GM21825 (cell line): Measurements from ENCODE around the gene HTR1B.

ENCODE experiments used
- ATAC-seq: cut with Tn5 transposase; IDR thresholded peaks from one replicate; pipeline ENCODE4 v1.9.1; 2021; ENCODE audit warnings: mild to moderate bottlenecking, moderate library complexity; ENCODE audit not compliant: unreplicated experiment

HTR1B gene, protein sequence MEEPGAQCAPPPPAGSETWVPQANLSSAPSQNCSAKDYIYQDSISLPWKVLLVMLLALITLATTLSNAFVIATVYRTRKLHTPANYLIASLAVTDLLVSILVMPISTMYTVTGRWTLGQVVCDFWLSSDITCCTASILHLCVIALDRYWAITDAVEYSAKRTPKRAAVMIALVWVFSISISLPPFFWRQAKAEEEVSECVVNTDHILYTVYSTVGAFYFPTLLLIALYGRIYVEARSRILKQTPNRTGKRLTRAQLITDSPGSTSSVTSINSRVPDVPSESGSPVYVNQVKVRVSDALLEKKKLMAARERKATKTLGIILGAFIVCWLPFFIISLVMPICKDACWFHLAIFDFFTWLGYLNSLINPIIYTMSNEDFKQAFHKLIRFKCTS

DNA sequence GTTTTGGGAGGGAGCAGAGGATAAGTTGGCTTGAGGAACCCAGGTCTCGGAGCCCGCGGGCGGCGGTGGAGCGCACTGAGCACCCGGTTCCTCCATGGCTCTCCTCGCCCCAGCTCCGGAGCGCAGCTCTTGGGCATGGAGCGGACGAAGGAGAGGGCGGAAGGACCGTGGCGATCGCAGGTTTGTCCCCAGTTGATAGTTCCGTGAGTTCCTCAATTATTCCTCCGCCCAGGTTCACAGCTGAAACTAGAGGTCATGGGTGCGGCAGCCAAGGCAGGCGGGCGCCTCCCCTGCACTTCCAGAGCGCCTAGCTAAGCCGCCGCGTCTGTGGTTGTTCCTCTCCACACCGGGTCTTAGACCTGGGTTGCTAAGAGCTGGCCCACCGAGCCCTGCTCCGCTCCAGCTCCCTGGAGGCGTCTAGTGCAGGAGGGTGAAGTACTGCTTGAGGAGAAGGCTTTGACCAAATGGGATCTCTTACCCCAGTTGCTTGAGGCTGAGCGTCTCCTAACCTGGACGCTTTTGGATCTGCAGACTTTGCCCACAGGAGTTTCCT lies at the start of gene HTR1B:
Gene HTR1B, minus strand, starts transcription at position 184 of the 553 bp plus-strand sequence. Its CDS starts 88 bp downstream, at position 96.
- ATAC-seq: no peak

- no peak for ATAC-seq
Observed at GRCh38 chr6:77512554-77512953, 49.3 kb upstream of the HTR1B start.

DNA sequence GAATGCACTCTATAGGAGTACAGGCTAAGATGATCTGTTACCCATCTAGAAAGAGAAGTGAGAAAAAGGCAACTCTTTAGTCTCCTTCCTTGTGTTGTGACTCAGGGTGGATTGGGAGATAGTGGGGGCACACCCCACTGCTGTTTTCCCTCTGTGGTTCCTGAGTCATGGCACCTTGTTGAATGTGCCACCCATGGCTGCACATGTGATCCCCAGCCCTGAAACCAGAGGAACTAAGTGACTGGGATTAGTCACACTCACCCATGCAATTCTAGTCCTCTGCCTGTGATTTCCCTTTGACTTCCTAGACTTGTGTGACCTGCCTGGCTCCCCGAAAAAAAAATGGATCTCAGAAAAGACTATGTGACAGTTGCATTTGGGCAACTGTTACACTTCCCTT lies 48.6 kb upstream of the HTR1B start:
- no peak for ATAC-seq

DNA sequence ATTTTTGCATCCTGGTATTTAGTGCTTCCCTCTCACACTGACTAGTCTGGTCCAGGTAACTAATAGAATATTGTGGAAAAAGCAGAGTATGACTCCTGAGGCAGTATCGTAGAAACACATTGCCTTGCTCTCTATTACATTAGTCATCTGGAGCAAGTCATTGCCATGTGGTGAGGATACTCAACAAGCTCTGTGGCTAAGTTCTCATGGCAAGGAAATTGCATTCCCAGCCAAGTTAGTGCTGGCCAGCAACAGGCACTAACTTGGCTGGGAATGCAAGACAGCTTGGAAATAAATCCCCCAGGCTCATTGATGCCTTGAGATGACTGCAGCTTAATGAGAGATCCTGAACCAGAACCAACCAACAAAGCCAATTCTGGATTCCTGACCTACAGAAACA lies 39.7 kb upstream of the HTR1B start:
- ATAC-seq: no peak

DNA sequence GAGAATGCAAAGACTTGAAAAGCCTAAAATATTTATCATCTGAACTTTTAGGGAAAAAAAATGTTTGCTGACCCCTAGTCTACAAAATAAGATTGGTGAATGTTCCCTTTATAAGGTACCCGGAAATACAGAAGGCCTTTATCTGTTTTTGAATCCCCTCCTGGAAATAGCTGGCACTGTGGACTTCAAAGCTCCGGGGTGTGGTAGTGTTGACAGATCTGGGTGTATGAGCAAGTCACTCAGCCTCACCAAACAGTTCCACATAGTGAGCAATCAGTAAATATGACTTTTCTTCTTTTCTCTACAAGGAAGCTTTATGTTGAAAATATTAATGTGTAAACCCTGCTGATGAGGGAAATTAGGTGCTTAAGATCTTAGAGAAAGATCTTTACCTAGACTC lies 29.2 kb upstream of the HTR1B start:
- ATAC-seq: no peak

GRCh38 chr6:77487808-77488425 lies 24.6 kb upstream of the HTR1B start:
- no peak for ATAC-seq

GRCh38 chr6:77482981-77483380 lies 19.7 kb upstream of the HTR1B start:
- no peak for ATAC-seq

DNA sequence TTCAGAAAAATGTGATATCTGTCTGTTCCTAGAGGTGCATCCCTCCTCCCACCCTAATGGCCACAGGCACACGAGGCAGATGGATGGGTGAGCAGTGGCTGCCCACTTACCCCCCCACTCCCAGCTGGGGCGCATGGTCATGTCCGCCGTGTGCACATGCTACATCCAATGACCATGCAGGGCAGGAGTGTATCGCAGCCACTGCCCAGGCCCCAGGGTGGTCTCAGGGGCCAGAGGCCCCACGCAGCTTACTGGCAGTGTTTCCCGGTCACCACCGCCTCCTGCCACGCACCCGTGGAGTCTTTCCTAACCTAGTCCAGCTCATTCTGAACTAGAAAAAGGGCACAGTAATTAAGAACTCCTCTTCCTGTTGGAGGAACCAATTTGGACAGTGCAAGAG lies 11.7 kb upstream of the HTR1B start:
- no peak for ATAC-seq

DNA sequence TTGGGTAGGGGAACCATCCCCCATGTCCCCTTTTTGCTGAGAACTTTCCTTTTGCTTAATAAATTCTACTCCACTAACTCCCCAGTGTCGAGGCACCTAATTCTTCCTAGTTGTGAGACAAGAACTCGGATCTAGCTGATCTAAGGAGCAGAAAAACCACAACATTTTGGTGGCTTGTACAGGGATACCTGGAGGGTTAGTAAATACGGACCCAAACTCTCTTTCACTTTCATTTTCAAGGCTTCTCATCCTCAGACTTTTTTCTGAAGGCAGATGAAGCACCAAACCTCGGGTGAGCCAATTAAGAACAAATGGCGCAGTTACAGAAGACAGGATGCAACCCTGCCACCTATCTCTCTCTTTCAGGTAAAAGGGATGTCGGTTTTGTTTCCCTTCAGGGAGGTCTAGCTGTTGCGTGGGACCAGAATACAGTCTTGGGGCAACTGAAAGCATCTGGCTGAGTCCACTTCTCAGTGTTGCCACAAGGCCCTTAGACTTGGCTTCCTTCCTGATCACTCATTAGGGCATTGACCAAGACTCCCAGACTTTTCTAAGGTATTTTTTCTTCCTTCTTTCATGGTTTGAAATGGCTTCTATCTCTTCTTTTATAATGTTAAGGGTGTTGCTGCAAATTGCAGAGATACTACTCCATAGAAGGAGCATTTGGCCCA lies 11.1 kb upstream of the HTR1B start:
- no peak for ATAC-seq

- no peak for ATAC-seq
Observed at GRCh38 chr6:77470983-77471382, 7.7 kb upstream of the HTR1B start.

- no peak for ATAC-seq
Observed at GRCh38 chr6:77468939-77469338, 5.6 kb upstream of the HTR1B start.

DNA sequence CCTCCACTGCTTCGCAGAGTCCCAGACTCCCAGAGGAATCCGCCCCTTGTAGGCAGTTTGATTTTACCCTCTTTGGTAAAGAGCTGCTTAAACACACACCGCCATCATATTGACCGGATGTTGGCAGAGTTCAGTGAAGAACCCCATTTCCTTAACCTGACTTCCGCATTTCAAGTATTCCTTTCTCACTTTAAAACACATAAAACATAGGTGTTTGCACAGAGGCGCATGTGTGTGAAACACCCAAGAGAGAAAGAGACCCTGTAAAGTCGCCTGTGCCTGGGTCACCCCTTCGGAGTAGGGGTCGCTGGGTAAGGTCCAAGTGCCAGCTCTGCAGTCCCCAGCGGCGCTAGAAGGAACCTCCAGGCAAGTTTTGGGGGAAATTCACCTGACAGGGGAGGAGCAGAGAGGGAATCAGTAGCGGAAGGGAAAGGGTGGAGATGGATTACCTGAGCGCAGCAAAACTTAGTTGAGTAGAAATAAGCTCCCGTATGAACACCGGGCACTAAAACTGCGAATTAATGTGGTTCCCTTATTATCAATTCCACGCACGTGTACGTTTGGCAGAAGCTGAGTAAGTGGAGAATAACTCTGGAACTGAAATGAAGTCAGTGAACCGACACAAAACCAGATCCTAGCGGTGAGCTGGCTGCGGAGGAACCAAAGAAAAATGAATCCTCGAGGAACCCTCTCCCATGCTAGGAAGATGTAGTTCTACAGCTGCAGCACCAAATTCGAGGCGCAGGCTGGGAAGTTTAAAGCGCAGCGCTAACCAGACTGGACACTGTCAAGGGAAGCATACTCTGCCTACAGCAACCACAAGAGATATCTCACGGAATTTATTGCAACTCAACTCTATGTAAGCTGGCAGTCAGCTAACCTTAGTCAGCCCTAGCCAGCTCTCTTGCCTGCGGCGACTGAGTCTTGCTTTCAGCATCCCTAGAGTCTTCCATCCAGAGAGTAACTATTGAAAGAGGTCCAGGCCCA lies 3.5 kb upstream of the HTR1B start:
- ATAC-seq: peak; percentile 63

- peak; percentile 87 for ATAC-seq
Observed at GRCh38 chr6:77466055-77466450, 2.8 kb upstream of the HTR1B start.

- ATAC-seq: no peak
Observed at GRCh38 chr6:77464495-77464867, 1.2 kb upstream of the HTR1B start.

DNA sequence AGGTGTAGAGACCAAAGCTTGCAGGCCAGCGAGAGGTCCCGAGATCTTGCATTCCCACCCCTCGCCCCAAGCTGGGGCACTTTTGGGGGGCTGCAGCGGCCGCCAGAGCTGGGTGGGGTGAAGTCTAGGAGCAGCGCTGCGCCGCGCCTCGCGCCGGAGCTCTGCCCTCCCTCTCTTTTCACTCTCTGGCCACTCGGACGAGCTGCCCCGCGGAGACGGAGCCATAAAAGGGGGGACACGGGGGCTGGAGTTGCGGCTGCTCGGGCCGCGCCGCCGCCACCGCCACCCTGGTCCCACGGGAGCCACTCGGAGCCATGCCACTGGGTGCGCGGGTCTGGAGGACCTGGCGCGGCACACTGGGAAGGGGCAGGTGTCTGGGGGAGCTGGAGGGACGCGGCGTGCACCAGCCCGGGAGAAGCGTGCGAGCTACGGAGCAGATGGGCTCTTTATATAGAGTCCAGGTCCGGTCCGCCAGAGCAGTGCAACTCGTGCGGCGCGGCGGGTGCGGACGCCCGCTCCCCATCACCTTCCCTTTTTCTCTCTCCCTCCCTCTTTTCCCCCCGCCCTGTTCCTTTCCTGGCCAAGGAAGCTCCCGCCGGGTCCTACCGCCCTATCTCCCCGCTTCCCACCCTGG lies 687 bp upstream of the HTR1B start:
- ATAC-seq: no peak

DNA sequence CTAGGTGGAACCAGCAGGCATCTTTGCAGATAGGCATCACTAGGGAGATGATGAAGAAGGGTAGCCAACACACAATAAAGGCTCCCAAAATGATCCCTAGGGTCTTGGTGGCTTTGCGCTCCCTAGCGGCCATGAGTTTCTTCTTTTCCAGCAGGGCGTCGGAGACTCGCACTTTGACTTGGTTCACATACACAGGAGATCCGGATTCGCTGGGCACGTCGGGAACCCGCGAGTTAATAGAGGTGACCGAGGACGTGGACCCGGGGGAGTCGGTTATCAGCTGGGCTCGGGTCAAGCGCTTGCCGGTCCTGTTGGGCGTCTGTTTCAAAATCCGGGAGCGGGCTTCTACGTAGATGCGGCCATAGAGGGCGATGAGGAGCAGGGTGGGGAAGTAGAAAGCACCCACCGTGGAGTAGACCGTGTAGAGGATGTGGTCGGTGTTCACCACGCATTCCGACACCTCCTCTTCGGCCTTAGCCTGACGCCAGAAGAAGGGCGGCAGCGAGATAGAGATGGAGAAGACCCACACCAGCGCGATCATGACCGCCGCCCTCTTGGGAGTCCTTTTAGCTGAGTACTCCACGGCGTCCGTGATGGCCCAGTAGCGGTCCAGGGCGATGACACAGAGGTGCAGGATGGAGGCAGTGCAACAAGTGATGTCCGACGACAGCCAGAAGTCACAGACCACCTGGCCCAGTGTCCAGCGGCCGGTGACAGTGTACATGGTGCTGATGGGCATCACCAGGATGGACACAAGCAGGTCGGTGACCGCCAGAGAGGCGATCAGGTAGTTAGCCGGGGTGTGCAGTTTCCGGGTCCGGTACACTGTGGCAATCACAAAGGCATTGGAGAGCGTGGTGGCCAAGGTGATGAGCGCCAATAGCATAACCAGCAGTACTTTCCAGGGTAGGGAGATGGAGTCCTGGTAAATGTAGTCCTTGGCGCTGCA lies 658 bp downstream of the HTR1B start:
- ATAC-seq: no peak

GRCh38 chr6:77461796-77462195 lies 1.5 kb downstream of the HTR1B start:
- ATAC-seq: no peak

- ATAC-seq: no peak
Observed at GRCh38 chr6:77458421-77458820, 4.9 kb downstream of the HTR1B start.
